ENCODE measurements around the gene CRELD2. TPM values are rescaled to one million over a fixed set of nuclear protein-coding genes. Genes with fewer than 3 reads are reported as not detected.

The CRELD2 gene
- total and polyA plus RNA-seq, 2 experiments from 2014 or later, result 35.7 to 47.7 TPM

DNA sequence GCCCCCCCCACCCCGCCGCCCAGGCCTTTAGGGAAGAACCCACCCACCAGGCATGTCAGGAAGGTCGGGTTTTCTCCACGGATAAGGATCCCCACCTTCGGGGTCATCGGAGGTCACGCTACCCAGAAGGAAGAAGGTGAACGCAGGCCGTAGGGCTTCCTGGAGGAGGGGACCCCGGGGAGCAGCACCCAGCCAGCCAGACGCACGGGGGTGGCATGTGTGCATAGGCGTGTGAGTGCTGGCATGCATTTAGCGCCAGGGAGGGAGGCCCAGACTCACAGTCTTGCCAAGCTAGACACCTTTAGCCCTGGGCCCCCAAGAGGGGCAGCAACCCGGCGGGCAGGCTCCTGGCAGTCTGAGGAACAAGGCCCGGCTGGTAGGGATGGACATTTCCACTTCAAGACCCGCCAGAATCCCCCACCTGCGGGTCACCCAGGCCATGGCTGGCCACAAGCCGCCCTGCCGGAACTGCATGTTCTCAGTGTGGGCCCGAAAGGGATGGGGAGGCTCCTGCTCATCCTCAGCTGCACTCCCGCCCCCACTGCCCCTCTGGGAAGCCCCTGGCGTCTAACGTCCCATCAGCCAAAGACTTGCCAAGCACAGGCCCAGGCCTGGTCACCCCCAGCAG, 25.5 kb downstream of the CRELD2 start (continued):
- TF ChIP-seq, protein P1, sequence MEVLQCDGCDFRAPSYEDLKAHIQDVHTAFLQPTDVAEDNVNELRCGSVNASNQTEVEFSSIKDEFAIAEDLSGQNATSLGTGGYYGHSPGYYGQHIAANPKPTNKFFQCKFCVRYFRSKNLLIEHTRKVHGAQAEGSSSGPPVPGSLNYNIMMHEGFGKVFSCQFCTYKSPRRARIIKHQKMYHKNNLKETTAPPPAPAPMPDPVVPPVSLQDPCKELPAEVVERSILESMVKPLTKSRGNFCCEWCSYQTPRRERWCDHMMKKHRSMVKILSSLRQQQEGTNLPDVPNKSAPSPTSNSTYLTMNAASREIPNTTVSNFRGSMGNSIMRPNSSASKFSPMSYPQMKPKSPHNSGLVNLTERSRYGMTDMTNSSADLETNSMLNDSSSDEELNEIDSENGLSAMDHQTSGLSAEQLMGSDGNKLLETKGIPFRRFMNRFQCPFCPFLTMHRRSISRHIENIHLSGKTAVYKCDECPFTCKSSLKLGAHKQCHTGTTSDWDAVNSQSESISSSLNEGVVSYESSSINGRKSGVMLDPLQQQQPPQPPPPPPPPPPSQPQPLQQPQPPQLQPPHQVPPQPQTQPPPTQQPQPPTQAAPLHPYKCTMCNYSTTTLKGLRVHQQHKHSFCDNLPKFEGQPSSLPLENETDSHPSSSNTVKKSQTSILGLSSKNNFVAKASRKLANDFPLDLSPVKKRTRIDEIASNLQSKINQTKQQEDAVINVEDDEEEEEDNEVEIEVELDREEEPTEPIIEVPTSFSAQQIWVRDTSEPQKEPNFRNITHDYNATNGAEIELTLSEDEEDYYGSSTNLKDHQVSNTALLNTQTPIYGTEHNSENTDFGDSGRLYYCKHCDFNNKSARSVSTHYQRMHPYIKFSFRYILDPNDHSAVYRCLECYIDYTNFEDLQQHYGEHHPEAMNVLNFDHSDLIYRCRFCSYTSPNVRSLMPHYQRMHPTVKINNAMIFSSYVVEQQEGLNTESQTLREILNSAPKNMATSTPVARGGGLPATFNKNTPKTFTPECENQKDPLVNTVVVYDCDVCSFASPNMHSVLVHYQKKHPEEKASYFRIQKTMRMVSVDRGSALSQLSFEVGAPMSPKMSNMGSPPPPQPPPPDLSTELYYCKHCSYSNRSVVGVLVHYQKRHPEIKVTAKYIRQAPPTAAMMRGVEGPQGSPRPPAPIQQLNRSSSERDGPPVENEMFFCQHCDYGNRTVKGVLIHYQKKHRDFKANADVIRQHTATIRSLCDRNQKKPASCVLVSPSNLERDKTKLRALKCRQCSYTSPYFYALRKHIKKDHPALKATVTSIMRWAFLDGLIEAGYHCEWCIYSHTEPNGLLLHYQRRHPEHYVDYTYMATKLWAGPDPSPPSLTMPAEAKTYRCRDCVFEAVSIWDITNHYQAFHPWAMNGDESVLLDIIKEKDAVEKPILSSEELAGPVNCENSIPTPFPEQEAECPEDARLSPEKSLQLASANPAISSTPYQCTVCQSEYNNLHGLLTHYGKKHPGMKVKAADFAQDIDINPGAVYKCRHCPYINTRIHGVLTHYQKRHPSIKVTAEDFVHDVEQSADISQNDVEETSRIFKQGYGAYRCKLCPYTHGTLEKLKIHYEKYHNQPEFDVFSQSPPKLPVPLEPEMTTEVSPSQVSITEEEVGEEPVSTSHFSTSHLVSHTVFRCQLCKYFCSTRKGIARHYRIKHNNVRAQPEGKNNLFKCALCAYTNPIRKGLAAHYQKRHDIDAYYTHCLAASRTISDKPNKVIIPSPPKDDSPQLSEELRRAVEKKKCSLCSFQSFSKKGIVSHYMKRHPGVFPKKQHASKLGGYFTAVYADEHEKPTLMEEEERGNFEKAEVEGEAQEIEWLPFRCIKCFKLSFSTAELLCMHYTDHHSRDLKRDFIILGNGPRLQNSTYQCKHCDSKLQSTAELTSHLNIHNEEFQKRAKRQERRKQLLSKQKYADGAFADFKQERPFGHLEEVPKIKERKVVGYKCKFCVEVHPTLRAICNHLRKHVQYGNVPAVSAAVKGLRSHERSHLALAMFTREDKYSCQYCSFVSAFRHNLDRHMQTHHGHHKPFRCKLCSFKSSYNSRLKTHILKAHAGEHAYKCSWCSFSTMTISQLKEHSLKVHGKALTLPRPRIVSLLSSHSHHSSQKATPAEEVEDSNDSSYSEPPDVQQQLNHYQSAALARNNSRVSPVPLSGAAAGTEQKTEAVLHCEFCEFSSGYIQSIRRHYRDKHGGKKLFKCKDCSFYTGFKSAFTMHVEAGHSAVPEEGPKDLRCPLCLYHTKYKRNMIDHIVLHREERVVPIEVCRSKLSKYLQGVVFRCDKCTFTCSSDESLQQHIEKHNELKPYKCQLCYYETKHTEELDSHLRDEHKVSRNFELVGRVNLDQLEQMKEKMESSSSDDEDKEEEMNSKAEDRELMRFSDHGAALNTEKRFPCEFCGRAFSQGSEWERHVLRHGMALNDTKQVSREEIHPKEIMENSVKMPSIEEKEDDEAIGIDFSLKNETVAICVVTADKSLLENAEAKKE (CRISPR knock-in tag; IDR thresholded peaks at IDR 0.05), result no peak
- TF ChIP-seq NANOG (IDR thresholded peaks at IDR 0.05; ENCODE audit: borderline replicate concordance) (no peak), JUNB (IDR thresholded peaks at IDR 0.05; ENCODE audit: unreplicated experiment) (no peak), CREB1 (CRISPR knock-in tag; IDR thresholded peaks at IDR 0.05; ENCODE audit: low read depth) (no peak), EZH2 (IDR thresholded peaks at IDR 0.05; ENCODE audit: low read depth, unreplicated experiment) (no peak), POLR2AphosphoS5 (IDR thresholded peaks at IDR 0.05; ENCODE audit: low read depth) (no peak), ZNF114 (CRISPR knock-in tag; IDR thresholded peaks at IDR 0.05) (no peak), STAT1 (IDR thresholded peaks at IDR 0.05; ENCODE audit: unreplicated experiment) (no peak)
- TF ChIP-seq, protein P2, sequence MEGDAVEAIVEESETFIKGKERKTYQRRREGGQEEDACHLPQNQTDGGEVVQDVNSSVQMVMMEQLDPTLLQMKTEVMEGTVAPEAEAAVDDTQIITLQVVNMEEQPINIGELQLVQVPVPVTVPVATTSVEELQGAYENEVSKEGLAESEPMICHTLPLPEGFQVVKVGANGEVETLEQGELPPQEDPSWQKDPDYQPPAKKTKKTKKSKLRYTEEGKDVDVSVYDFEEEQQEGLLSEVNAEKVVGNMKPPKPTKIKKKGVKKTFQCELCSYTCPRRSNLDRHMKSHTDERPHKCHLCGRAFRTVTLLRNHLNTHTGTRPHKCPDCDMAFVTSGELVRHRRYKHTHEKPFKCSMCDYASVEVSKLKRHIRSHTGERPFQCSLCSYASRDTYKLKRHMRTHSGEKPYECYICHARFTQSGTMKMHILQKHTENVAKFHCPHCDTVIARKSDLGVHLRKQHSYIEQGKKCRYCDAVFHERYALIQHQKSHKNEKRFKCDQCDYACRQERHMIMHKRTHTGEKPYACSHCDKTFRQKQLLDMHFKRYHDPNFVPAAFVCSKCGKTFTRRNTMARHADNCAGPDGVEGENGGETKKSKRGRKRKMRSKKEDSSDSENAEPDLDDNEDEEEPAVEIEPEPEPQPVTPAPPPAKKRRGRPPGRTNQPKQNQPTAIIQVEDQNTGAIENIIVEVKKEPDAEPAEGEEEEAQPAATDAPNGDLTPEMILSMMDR (conservative IDR thresholded peaks at IDR 0.05; ENCODE audit: low read depth in 2 of 2), result no peak
- TF ChIP-seq, protein P3, sequence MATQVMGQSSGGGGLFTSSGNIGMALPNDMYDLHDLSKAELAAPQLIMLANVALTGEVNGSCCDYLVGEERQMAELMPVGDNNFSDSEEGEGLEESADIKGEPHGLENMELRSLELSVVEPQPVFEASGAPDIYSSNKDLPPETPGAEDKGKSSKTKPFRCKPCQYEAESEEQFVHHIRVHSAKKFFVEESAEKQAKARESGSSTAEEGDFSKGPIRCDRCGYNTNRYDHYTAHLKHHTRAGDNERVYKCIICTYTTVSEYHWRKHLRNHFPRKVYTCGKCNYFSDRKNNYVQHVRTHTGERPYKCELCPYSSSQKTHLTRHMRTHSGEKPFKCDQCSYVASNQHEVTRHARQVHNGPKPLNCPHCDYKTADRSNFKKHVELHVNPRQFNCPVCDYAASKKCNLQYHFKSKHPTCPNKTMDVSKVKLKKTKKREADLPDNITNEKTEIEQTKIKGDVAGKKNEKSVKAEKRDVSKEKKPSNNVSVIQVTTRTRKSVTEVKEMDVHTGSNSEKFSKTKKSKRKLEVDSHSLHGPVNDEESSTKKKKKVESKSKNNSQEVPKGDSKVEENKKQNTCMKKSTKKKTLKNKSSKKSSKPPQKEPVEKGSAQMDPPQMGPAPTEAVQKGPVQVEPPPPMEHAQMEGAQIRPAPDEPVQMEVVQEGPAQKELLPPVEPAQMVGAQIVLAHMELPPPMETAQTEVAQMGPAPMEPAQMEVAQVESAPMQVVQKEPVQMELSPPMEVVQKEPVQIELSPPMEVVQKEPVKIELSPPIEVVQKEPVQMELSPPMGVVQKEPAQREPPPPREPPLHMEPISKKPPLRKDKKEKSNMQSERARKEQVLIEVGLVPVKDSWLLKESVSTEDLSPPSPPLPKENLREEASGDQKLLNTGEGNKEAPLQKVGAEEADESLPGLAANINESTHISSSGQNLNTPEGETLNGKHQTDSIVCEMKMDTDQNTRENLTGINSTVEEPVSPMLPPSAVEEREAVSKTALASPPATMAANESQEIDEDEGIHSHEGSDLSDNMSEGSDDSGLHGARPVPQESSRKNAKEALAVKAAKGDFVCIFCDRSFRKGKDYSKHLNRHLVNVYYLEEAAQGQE (IDR thresholded peaks at IDR 0.05; ENCODE audit: unreplicated experiment), result no peak

All from GM23338 (cell line).